Hair follicle dermal papilla cell (primary cell): Measurements from ENCODE around the gene MAPK9. TPM values are rescaled to one million over a fixed set of nuclear protein-coding genes. Genes with fewer than 3 reads are reported as not detected.

Source experiments
- total RNA-seq: library from RNA; depleted of rRNA; stranded (reverse); fragments of >200 nt; gene quantifications from 2 replicates; pipeline ENCODE4 v1.2.3, GENCODE V29; 2012

Gene MAPK9
- total RNA-seq = 30.1 and 35.2 TPM in 2 replicates

GRCh38 chr5:180291943-180292831 is at the start of gene MAPK9:
MAPK9 (minus strand) TSS chr5:180292083; CDS start chr5:180280561, 11,522 bp downstream.

GRCh38 chr5:180209137-180209581 is 82.7 kb downstream of the MAPK9 start, which contains the start of gene RASGEF1C:
RASGEF1C (minus strand) TSS chr5:180209211; CDS start chr5:180138052, 71,159 bp downstream.

Other genes with a start within 250 kb of the MAPK9 start
- gene RNF130, start 220.3 kb downstream of the MAPK9 start, total RNA-seq = 28.7 and 30.5 TPM in 2 replicates
- not detected in 2 replicates for gene RASGEF1C, start 82.9 kb downstream of the MAPK9 start, total RNA-seq
- gene GFPT2, start 61.3 kb upstream of the MAPK9 start, total RNA-seq = 23.9 and 25.3 TPM in 2 replicates
- 6.8 and 7.0 TPM in 2 replicates for gene CNOT6, start 202.3 kb upstream of the MAPK9 start, total RNA-seq